ENCODE results near the gene TMEM232. TPM values are rescaled to one million over a fixed set of nuclear protein-coding genes. Genes with fewer than 3 reads are reported as not detected.

Gene TMEM232
- total and polyA plus RNA-seq, 12 donors: 0.26 to 4.4 (median 3.2) TPM

GRCh38 chr5:110618941-110619340 is 107.5 kb downstream of the TMEM232 start:
- WGBS, 2 donors: 85 to 86% methylated on average over 1 of the region's 1 CpG
- intact Hi-C loops (cut with DNase I): no loop called here
- Histone ChIP-seq H3K27ac (no peak overlapping the region), H3K4me1 (no peaks in the 10 kb centered on the region), H3K27me3 (no peaks in the 10 kb centered on the region), H3K36me3 (no peaks in the 10 kb centered on the region), H3K9me3 (peaks cover 0 to 21% (median 13%) of the 10 kb centered on the region in 11 donors), H3K4me3 (no peak overlapping the region)
- ATAC-seq (no peak), DNase-seq (no peak)
- TF ChIP-seq CTCF (IDR thresholded peaks at IDR 0.05): no peak

- Histone ChIP-seq H3K36me3 (no peaks in the 10 kb centered on the region), H3K9me3 (peaks cover 0 to 21% (median 13%) of the 10 kb centered on the region in 11 donors), H3K4me3 (no peak overlapping the region), H3K27ac (no peak overlapping the region), H3K4me1 (no peaks in the 10 kb centered on the region), H3K27me3 (no peaks in the 10 kb centered on the region)
- DNase-seq: no peak
- no peak for TF ChIP-seq CTCF (IDR thresholded peaks at IDR 0.05)
- intact Hi-C loops (cut with DNase I): no loop called here
- WGBS, 2 donors: 95 to 96% methylated on average over 1 of the region's 1 CpG
- no peak for ATAC-seq
Observed at GRCh38 chr5:110616009-110616408, 110.5 kb downstream of the TMEM232 start.

- H3K36me3 ChIP-seq: no peaks in the 10 kb centered on the region
- H3K4me3 ChIP-seq: no peak overlapping the region
- H3K27ac ChIP-seq: no peak overlapping the region
- WGBS, 2 donors: 63% methylated on average over 4 of the region's 4 CpGs
- no peak for ATAC-seq
- no peaks in the 10 kb centered on the region for H3K4me1 ChIP-seq
- no peaks in the 10 kb centered on the region for H3K27me3 ChIP-seq
- intact Hi-C loops (cut with DNase I): no loop called here
- DNase-seq: no peak
- no peak for TF ChIP-seq CTCF (IDR thresholded peaks at IDR 0.05)
- H3K9me3 ChIP-seq: peaks cover 0 to 21% (median 13%) of the 10 kb centered on the region in 11 donors
Observed at GRCh38 chr5:110612794-110613247, 113.7 kb downstream of the TMEM232 start.

- WGBS, 2 donors: 85 to 88% methylated on average over 6 of the region's 6 CpGs
- no peak overlapping the region for H3K4me3 ChIP-seq
- H3K9me3 ChIP-seq: peaks cover 0 to 20% (median 13%) of the 10 kb centered on the region in 11 donors
- H3K4me1 ChIP-seq: no peaks in the 10 kb centered on the region
- ATAC-seq (no peak), DNase-seq (no peak)
- H3K27ac ChIP-seq: no peak overlapping the region
- intact Hi-C loops (cut with DNase I): no loop called here
- no peak for TF ChIP-seq CTCF (IDR thresholded peaks at IDR 0.05)
- no peaks in the 10 kb centered on the region for H3K36me3 ChIP-seq
- no peaks in the 10 kb centered on the region for H3K27me3 ChIP-seq
Observed at GRCh38 chr5:110611817-110612216, 114.7 kb downstream of the TMEM232 start.
